Ovary (tissue), 9 donors: ENCODE measurements around the gene LGR6. TPM values are rescaled to one million over a fixed set of nuclear protein-coding genes. Genes with fewer than 3 reads are reported as not detected.

Experiments used
- DNase-seq, 5 donors: peaks; one replicate each; pipeline ENCODE4 v3.0.0-alpha.2; 2019 to 2020
- H3K27ac ChIP-seq, 2 donors: fragments of 200-600 bp; one replicate each; pipeline versions ENCODE4 v1.5.1 to v1.8.0; 2019 to 2022
- H3K27me3 ChIP-seq: fragments of 200-600 bp; one replicate; pipeline ENCODE4 v1.8.0; 2022
- H3K36me3 ChIP-seq: fragments of 200-600 bp; sonication (generic); one replicate; pipeline ENCODE4 v1.5.1; 2019
- H3K4me1 ChIP-seq: one replicate; pipeline ENCODE4 v1.8.1; 2013; ENCODE audit warnings: mild to moderate bottlenecking, moderate library complexity; ENCODE audit not compliant: insufficient read depth
- H3K4me3 ChIP-seq: fragments of 200-600 bp; sonication (generic); one replicate; pipeline ENCODE4 v1.5.1; 2017
- H3K9me3 ChIP-seq, 2 donors: fragments of 200-600 bp in 1 of 2; sonication (generic) in 1 of 2; one replicate each; pipeline versions ENCODE4 v1.5.1 to v1.8.1; 2013 to 2019; ENCODE audit warnings: mild to moderate bottlenecking in 1 of 2, moderate library complexity in 1 of 2
- EP300 ChIP-seq: sonication (generic); formaldehyde crosslinking; IDR thresholded peaks from one replicate; pipeline ENCODE4 v1.6.1; 2017; ENCODE audit warnings: antibody characterized with exemption
- POLR2A ChIP-seq: fragments of 450-650 bp; IDR thresholded peaks from one replicate; pipeline ENCODE4 v1.6.1; 2017; ENCODE audit warnings: antibody characterized with exemption, mild to moderate bottlenecking, moderate library complexity
- WGBS, 3 donors: extraction: QIAGEN DNeasy Blood & Tissue Kit in 1 of 3; methylation state at CpG; one replicate each; pipeline versions ENCODE4 v1.1.5 to v1.1.7; 2013 to 2017; 5-methylcytosine and 5-hydroxymethylcytosine counted together
- intact Hi-C, 4 donors: fragments of 100-400 bp; cut with DNase I; formaldehyde crosslinking; loops; one replicate each; pipeline versions ENCODE4 v1.11.0 to v1.15.1; 2022 to 2023
- polyA plus RNA-seq, 2 donors: library from polyadenylated mRNA; stranded (reverse); fragments of 200-250 nt in 1 of 2; fragments of 350-450 nt in 1 of 2; fragmentation: Illumina TruSeq in 1 of 2; extraction: RNeasy Lipid Tissue Mini Kit (QIAGEN cat#74804) in 1 of 2; gene quantifications; one replicate each; pipeline ENCODE4 v1.2.3, GENCODE V29; 2013 to 2014
- total RNA-seq, 7 donors: library from RNA; depleted of rRNA in 2 of 7; stranded (reverse); fragments of >200 nt in 2 of 7; fragmentation: NEBNext Ultra II Directional in 3 of 7; extraction: Animal tissue kit (Norgen Biotek cat#: 25700) in 3 of 7; gene quantifications; one replicate each; pipeline versions ENCODE4 v1.1.0 to v1.2.4, GENCODE V29; 2016 to 2023
- TF ChIP-seq, protein P1 (sequence below), 3 donors: fragments of 450-650 bp in 2 of 3; fragments of 200-600 bp in 1 of 3; IDR thresholded peaks; one replicate each; pipeline versions ENCODE4 v1.5.1 to v1.8.0; 2016 to 2022; ENCODE audit warnings: antibody characterized with exemption in 3 of 3, mild to moderate bottlenecking in 1 of 3
- donor health status: DM: no; HTN: no; CAD: no; lungs with moderate emphysema.
- donor health status: DM: no; HTN: no; CAD: no.
- donor health status: Bipolar disorder and iron deficiency.
- donor health status: DM: yes; HTN: yes; CAD: no.
- donor health status: DM: no; HTN: no; CAD: no.
- donor health status: DM: yes; HTN: yes; CAD: no.

Gene LGR6
- total and polyA plus RNA-seq, 9 donors = 0.24 to 12.4 (median 1.4) TPM

DNA sequence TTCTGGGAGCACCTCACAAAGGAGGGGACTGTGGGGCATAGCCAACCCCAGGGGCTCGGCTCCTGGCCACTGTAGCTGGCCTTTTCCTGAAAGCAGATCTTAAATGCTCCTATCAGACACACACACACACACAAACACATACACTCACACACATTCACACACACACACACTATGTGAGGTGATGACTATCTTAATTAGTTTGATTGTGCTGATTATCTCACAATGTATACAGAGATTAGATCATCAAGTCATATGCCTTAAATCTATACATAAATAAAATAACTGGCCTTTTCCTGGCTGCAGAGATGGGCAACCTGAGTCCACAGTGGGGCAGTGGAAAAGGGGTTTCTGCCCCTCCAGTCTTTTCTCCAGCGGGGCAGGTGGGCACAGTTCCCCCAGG lies 27.1 kb downstream of the LGR6 start:
- DNase-seq = no peak
- H3K27ac ChIP-seq = no peak overlapping the region
- intact Hi-C loops = no loop called here
- no peak for TF ChIP-seq POLR2A
- TF ChIP-seq EP300 = no peak
- TF ChIP-seq, protein P1, sequence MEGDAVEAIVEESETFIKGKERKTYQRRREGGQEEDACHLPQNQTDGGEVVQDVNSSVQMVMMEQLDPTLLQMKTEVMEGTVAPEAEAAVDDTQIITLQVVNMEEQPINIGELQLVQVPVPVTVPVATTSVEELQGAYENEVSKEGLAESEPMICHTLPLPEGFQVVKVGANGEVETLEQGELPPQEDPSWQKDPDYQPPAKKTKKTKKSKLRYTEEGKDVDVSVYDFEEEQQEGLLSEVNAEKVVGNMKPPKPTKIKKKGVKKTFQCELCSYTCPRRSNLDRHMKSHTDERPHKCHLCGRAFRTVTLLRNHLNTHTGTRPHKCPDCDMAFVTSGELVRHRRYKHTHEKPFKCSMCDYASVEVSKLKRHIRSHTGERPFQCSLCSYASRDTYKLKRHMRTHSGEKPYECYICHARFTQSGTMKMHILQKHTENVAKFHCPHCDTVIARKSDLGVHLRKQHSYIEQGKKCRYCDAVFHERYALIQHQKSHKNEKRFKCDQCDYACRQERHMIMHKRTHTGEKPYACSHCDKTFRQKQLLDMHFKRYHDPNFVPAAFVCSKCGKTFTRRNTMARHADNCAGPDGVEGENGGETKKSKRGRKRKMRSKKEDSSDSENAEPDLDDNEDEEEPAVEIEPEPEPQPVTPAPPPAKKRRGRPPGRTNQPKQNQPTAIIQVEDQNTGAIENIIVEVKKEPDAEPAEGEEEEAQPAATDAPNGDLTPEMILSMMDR (IDR thresholded peaks at IDR 0.05) = no peak
- H3K27me3 ChIP-seq = no peaks in the 10 kb centered on the region
- H3K36me3 ChIP-seq = no peaks in the 10 kb centered on the region
- WGBS, 3 donors = 87 to 96% (median 89%) methylated on average over 2 of the region's 2 CpGs
- H3K4me1 ChIP-seq = no peaks in the 10 kb centered on the region
- no peaks in the 10 kb centered on the region for H3K9me3 ChIP-seq
- no peak overlapping the region for H3K4me3 ChIP-seq

GRCh38 chr1:202221911-202222909 lies 28.6 kb downstream of the LGR6 start:
- Histone ChIP-seq H3K9me3 (no peaks in the 10 kb centered on the region), H3K4me3 (no peak overlapping the region), H3K4me1 (no peaks in the 10 kb centered on the region), H3K36me3 (no peaks in the 10 kb centered on the region), H3K27me3 (no peaks in the 10 kb centered on the region), H3K27ac (peak overlapping the region in 1 of 2 donors; percentile 6)
- WGBS, 3 donors = 66 to 72% (median 68%) methylated on average over 16 to 19 of the region's 19 CpGs
- intact Hi-C loops = no loop called here
- DNase-seq = no peak
- TF ChIP-seq, protein P1 (IDR thresholded peaks at IDR 0.05) = no peak
- no peak for TF ChIP-seq POLR2A
- TF ChIP-seq EP300 = no peak

GRCh38 chr1:202223121-202223860 lies 29.7 kb downstream of the LGR6 start:
- intact Hi-C loops = no loop called here
- Histone ChIP-seq H3K9me3 (no peaks in the 10 kb centered on the region), H3K36me3 (no peaks in the 10 kb centered on the region), H3K4me3 (no peak overlapping the region), H3K4me1 (no peaks in the 10 kb centered on the region), H3K27ac (no peak overlapping the region), H3K27me3 (no peaks in the 10 kb centered on the region)
- DNase-seq = no peak
- TF ChIP-seq POLR2A = no peak
- TF ChIP-seq, protein P1 (IDR thresholded peaks at IDR 0.05) = no peak
- no peak for TF ChIP-seq EP300
- 33 to 48% (median 34%) methylated on average over 7 of the region's 7 CpGs for WGBS, 3 donors

GRCh38 chr1:202224453-202224852 lies 30.9 kb downstream of the LGR6 start:
- Histone ChIP-seq H3K27me3 (no peaks in the 10 kb centered on the region), H3K4me1 (no peaks in the 10 kb centered on the region), H3K36me3 (no peaks in the 10 kb centered on the region), H3K27ac (no peak overlapping the region), H3K9me3 (no peaks in the 10 kb centered on the region), H3K4me3 (no peak overlapping the region)
- DNase-seq = no peak
- WGBS, 3 donors = 88 to 94% (median 89%) methylated on average over 8 of the region's 8 CpGs
- intact Hi-C loops = no loop called here
- TF ChIP-seq POLR2A (no peak), EP300 (no peak)
- TF ChIP-seq, protein P1 (IDR thresholded peaks at IDR 0.05) = no peak
